GM12878 (cell line): ENCODE results near the gene CLC. TPM values are rescaled to one million over a fixed set of nuclear protein-coding genes. Genes with fewer than 3 reads are reported as not detected.

ENCODE experiments used
- ASH2L ChIP-seq: fragments of 300-600, 200-600 bp; sonication (generic); IDR thresholded peaks from 2 replicates; pipeline ENCODE4 v1.6.1; 2017; ENCODE audit warnings: low read depth, mild to moderate bottlenecking, borderline replicate concordance
- ATF7 ChIP-seq: fragments of 450-650 bp; IDR thresholded peaks from 2 replicates; pipeline ENCODE4 v1.6.1; 2016; ENCODE audit warnings: low read depth, mild to moderate bottlenecking
- BHLHE40 ChIP-seq, 2 experiments: fragments of 450-650 bp in 1 of 2; IDR thresholded peaks; 2 replicates each; pipeline ENCODE4 v1.6.1; 2011 to 2017; ENCODE audit warnings: low read depth in 2 of 2, borderline replicate concordance in 1 of 2, improper control_type of control experiment in 1 of 2, low read length in 1 of 2, mild to moderate bottlenecking in 1 of 2
- CBX3 ChIP-seq: fragments of 200-600 bp; sonication (generic); IDR thresholded peaks from 2 replicates; pipeline ENCODE4 v1.6.1; 2016; ENCODE audit warnings: low read depth, borderline replicate concordance
- CBX5 ChIP-seq: sonication (generic); IDR thresholded peaks from 2 replicates; pipeline ENCODE4 v1.6.1; 2016; ENCODE audit warnings: low read depth, moderate library complexity, mild to moderate bottlenecking, inconsistent platforms
- FOXM1 ChIP-seq: IDR thresholded peaks from 2 replicates; pipeline ENCODE4 v1.6.1; 2012; ENCODE audit warnings: low read depth, mild to moderate bottlenecking, inconsistent platforms, low read length, moderate library complexity
- HCFC1 ChIP-seq: fragments of 150-350 bp; IDR thresholded peaks from 2 replicates; pipeline ENCODE4 v1.6.1; 2014; ENCODE audit warnings: low read length
- JUNB ChIP-seq: IDR thresholded peaks from 2 replicates; pipeline ENCODE4 v1.6.1; 2016; ENCODE audit warnings: antibody characterized with exemption, mild to moderate bottlenecking
- KDM1A ChIP-seq: fragments of 200-600 bp; sonication (generic); IDR thresholded peaks from 2 replicates; pipeline ENCODE4 v1.6.1; 2016; ENCODE audit warnings: borderline replicate concordance
- KLF5 ChIP-seq: fragments of 450-650 bp; IDR thresholded peaks from 2 replicates; pipeline ENCODE4 v1.6.1; 2014; ENCODE audit warnings: mild to moderate bottlenecking; ENCODE audit not compliant: partially characterized antibody
- NFYA ChIP-seq: IDR thresholded peaks from 2 replicates; pipeline ENCODE4 v1.6.1; 2011; ENCODE audit warnings: low read depth, mild to moderate bottlenecking, low read length, improper control_type of control experiment, borderline replicate concordance
- NFYB ChIP-seq: IDR thresholded peaks from 2 replicates; pipeline ENCODE4 v1.6.1; 2011; ENCODE audit warnings: low read depth, mild to moderate bottlenecking, low read length, improper control_type of control experiment, moderate library complexity; ENCODE audit not compliant: insufficient read depth
- PAX5 ChIP-seq: IDR thresholded peaks from 2 replicates; pipeline ENCODE4 v1.6.1; 2011; ENCODE audit warnings: low read depth, low read length, borderline replicate concordance
- PAX8 ChIP-seq: fragments of 450-650 bp; IDR thresholded peaks from 2 replicates; pipeline ENCODE4 v1.6.1; 2017; ENCODE audit warnings: mild to moderate bottlenecking, moderate library complexity
- RELA ChIP-seq: fragments of 450-650 bp; IDR thresholded peaks from 2 replicates; pipeline ENCODE4 v1.8.0; 2014; ENCODE audit warnings: borderline replicate concordance; ENCODE audit not compliant: partially characterized antibody
- RUNX3 ChIP-seq: IDR thresholded peaks from 2 replicates; pipeline ENCODE4 v1.6.1; 2012; ENCODE audit warnings: low read length, inconsistent platforms
- SMAD5 ChIP-seq: IDR thresholded peaks from 2 replicates; pipeline ENCODE4 v1.6.1; 2016; ENCODE audit warnings: antibody characterized with exemption, low read depth
- STAT1 ChIP-seq: fragments of 450-650 bp; conservative IDR thresholded peaks from 2 replicates; pipeline ENCODE4 v1.6.1; 2014; ENCODE audit warnings: antibody characterized with exemption, mild to moderate bottlenecking
- polyA plus RNA-seq, 11 experiments: library from polyadenylated mRNA; depleted of rRNA in 4 of 11; unstranded in 6 of 11; stranded (reverse) in 5 of 11; fragments of >200 nt; fragmentation: Nextera tagmentation in 4 of 11; fragmentation: Illumina TruSeq in 1 of 11; extraction: Ambion mirVana in 4 of 11; extraction: Trizol in 1 of 11; gene quantifications; 1 replicate in 1 of 11; 2 replicates in 10 of 11; pipeline versions ENCODE4 v1.2.1 to v1.2.3, GENCODE V29; 2011 to 2016; ENCODE audit warnings: inconsistent platforms in 2 of 11, missing spikeins in 2 of 11, low read depth in 1 of 11
- total RNA-seq, 4 experiments: library from RNA; depleted of rRNA in 3 of 4; stranded (reverse); fragments of >200 nt in 3 of 4; fragmentation: Illumina TruSeq in 1 of 4; extraction: Trizol in 1 of 4; gene quantifications; 2 replicates each; pipeline versions ENCODE4 v1.2.1 to v1.2.3, GENCODE V29; 2013 to 2021
- TF ChIP-seq, protein P1 (sequence below): fragments of 450-650 bp; IDR thresholded peaks from 2 replicates; pipeline ENCODE4 v1.6.1; 2014; ENCODE audit warnings: mild to moderate bottlenecking
- TF ChIP-seq, protein P2 (sequence below): fragments of 450-650 bp; formaldehyde crosslinking; IDR thresholded peaks from 2 replicates; pipeline ENCODE4 v1.5.0; 2022; ENCODE audit warnings: mild to moderate bottlenecking, missing genetic modification characterization
- TF ChIP-seq, protein P3 (sequence below): fragments of 450-650 bp; IDR thresholded peaks from 2 replicates; pipeline ENCODE4 v1.6.1; 2017; ENCODE audit warnings: mild to moderate bottlenecking, moderate library complexity
- TF ChIP-seq, protein P4 (sequence below): fragments of 450-650 bp; IDR thresholded peaks from 2 replicates; pipeline ENCODE4 v1.6.1; 2016; ENCODE audit warnings: mild to moderate bottlenecking

The CLC gene
- total and polyA plus RNA-seq, 10 of the 15 experiments (the other 5 are each of a cell fraction or from before 2014, with no cell fraction given), result 0.18 to 0.36 (median 0.29) TPM; not detected in 4

DNA sequence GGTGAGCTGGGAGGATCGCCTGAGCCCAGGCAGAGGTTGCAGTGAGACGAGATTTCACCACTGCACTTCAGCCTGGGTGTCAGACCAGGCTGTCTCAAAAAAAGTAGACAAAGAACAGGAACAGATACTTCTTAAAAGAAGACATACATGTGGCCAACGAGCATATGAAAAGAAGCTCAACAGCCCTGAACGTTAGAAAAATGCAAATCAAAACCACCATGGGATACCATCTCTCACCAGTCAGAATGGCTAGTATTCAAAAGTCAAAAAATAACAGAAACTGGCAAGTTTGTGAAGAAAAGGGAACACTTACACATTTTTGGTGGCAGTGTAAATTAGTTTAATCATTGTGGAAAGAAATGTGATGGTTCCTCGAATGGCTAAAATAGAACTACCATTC is 36.5 kb downstream of the CLC start (continued):
- no peak for TF ChIP-seq CBX3
- no peak for TF ChIP-seq PAX8
- peak; percentile 85 for TF ChIP-seq RUNX3
- TF ChIP-seq KLF5, result no peak
- TF ChIP-seq, protein P1, sequence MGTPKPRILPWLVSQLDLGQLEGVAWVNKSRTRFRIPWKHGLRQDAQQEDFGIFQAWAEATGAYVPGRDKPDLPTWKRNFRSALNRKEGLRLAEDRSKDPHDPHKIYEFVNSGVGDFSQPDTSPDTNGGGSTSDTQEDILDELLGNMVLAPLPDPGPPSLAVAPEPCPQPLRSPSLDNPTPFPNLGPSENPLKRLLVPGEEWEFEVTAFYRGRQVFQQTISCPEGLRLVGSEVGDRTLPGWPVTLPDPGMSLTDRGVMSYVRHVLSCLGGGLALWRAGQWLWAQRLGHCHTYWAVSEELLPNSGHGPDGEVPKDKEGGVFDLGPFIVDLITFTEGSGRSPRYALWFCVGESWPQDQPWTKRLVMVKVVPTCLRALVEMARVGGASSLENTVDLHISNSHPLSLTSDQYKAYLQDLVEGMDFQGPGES, result no peak
- peak; percentile 20 to 39; a peak in 1 of 4 replicates for TF ChIP-seq BHLHE40 (IDR thresholded peaks at IDR 0.05; ENCODE audit: borderline replicate concordance in 1 of 2, low read depth in 2 of 2, low read length in 1 of 2)
- TF ChIP-seq HCFC1, result no peak
- peak; percentile 56; the same call in 1 of the 2 replicates for TF ChIP-seq ATF7
- TF ChIP-seq, protein P2, sequence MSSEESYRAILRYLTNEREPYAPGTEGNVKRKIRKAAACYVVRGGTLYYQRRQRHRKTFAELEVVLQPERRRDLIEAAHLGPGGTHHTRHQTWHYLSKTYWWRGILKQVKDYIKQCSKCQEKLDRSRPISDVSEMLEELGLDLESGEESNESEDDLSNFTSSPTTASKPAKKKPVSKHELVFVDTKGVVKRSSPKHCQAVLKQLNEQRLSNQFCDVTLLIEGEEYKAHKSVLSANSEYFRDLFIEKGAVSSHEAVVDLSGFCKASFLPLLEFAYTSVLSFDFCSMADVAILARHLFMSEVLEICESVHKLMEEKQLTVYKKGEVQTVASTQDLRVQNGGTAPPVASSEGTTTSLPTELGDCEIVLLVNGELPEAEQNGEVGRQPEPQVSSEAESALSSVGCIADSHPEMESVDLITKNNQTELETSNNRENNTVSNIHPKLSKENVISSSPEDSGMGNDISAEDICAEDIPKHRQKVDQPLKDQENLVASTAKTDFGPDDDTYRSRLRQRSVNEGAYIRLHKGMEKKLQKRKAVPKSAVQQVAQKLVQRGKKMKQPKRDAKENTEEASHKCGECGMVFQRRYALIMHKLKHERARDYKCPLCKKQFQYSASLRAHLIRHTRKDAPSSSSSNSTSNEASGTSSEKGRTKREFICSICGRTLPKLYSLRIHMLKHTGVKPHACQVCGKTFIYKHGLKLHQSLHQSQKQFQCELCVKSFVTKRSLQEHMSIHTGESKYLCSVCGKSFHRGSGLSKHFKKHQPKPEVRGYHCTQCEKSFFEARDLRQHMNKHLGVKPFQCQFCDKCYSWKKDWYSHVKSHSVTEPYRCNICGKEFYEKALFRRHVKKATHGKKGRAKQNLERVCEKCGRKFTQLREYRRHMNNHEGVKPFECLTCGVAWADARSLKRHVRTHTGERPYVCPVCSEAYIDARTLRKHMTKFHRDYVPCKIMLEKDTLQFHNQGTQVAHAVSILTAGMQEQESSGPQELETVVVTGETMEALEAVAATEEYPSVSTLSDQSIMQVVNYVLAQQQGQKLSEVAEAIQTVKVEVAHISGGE (CRISPR knock-in tag), result no peak
- TF ChIP-seq SMAD5, result no peak
- no peak for TF ChIP-seq ASH2L
- no peak for TF ChIP-seq KDM1A
- 0 out of 2 replicates have a peak, but pooled peaks have one; percentile 46 for TF ChIP-seq NFYB
- no peak for TF ChIP-seq STAT1
- TF ChIP-seq, protein P3, sequence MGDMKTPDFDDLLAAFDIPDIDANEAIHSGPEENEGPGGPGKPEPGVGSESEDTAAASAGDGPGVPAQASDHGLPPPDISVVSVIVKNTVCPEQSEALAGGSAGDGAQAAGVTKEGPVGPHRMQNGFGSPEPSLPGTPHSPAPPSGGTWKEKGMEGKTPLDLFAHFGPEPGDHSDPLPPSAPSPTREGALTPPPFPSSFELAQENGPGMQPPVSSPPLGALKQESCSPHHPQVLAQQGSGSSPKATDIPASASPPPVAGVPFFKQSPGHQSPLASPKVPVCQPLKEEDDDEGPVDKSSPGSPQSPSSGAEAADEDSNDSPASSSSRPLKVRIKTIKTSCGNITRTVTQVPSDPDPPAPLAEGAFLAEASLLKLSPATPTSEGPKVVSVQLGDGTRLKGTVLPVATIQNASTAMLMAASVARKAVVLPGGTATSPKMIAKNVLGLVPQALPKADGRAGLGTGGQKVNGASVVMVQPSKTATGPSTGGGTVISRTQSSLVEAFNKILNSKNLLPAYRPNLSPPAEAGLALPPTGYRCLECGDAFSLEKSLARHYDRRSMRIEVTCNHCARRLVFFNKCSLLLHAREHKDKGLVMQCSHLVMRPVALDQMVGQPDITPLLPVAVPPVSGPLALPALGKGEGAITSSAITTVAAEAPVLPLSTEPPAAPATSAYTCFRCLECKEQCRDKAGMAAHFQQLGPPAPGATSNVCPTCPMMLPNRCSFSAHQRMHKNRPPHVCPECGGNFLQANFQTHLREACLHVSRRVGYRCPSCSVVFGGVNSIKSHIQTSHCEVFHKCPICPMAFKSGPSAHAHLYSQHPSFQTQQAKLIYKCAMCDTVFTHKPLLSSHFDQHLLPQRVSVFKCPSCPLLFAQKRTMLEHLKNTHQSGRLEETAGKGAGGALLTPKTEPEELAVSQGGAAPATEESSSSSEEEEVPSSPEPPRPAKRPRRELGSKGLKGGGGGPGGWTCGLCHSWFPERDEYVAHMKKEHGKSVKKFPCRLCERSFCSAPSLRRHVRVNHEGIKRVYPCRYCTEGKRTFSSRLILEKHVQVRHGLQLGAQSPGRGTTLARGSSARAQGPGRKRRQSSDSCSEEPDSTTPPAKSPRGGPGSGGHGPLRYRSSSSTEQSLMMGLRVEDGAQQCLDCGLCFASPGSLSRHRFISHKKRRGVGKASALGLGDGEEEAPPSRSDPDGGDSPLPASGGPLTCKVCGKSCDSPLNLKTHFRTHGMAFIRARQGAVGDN, result no peak; the same call in none of the 2 replicates
- TF ChIP-seq, protein P4, sequence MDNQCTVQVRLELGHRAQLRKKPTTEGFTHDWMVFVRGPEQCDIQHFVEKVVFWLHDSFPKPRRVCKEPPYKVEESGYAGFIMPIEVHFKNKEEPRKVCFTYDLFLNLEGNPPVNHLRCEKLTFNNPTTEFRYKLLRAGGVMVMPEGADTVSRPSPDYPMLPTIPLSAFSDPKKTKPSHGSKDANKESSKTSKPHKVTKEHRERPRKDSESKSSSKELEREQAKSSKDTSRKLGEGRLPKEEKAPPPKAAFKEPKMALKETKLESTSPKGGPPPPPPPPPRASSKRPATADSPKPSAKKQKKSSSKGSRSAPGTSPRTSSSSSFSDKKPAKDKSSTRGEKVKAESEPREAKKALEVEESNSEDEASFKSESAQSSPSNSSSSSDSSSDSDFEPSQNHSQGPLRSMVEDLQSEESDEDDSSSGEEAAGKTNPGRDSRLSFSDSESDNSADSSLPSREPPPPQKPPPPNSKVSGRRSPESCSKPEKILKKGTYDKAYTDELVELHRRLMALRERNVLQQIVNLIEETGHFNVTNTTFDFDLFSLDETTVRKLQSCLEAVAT, result peak; percentile 68
- TF ChIP-seq NFYA, result no peak
- TF ChIP-seq PAX5, result no peak
- no peak for TF ChIP-seq JUNB
- no peak for TF ChIP-seq RELA
- TF ChIP-seq FOXM1, result peak; percentile 77
- TF ChIP-seq CBX5, result peak; percentile 30; the same call in 1 of the 2 replicates
